A549 (cell line): ENCODE data around the gene TMEM132D. TPM values are rescaled to one million over a fixed set of nuclear protein-coding genes. Genes with fewer than 3 reads are reported as not detected.

Experiments used
- ATAC-seq, 2 experiments: fragments of 200-7000 bp in 1 of 2; fragments of >200 bp in 1 of 2; cut with Nextera tagmentation in 1 of 2; cut with Tn5 transposase in 1 of 2; 3 replicates each; pipeline versions ENCODE4 v1.8.0 to v1.9.1; 2018 to 2020; ENCODE audit warnings: mild to moderate bottlenecking in 1 of 2, moderate library complexity in 1 of 2
- CTCF ChIA-PET: fragments of 300-600 bp; sonication (Branson Sonifier 250); formaldehyde crosslinking; extraction: SDS; loops from one replicate; lab custom pipeline; 2021; ENCODE audit warnings: antibody characterized with exemption, inconsistent platforms; lab: Yijun Ruan, JAX
- POLR2A ChIA-PET: fragments of 350-600 bp; formaldehyde crosslinking; extraction: SDS; loops from one replicate; lab custom pipeline; 2021; ENCODE audit warnings: antibody characterized with exemption, inconsistent platforms; lab: Yijun Ruan, JAX
- DNase-seq, 2 experiments: peaks; one replicate each; pipeline versions ENCODE4 v3.0.0 to v3.0.0-alpha.2; 2011 to 2016; ENCODE audit warnings: low read depth in 1 of 2, low spot score in 1 of 2
- FAIRE-seq: peaks from 2 replicates; lab custom pipeline; 2011; peaks lifted over from hg19 to GRCh38; lab: Jason Lieb, UNC
- H3K27ac ChIP-seq, 2 experiments: fragments of >200 bp; sonication (Bioruptor Twin); formaldehyde crosslinking; 3 replicates each; pipeline ENCODE4 v1.5.1; 2016 to 2017
- H3K4me1 ChIP-seq: fragments of >200 bp; sonication (Bioruptor Twin); formaldehyde crosslinking; 3 replicates; pipeline ENCODE4 v1.6.1; 2016
- H3K4me2 ChIP-seq: fragments of >200 bp; sonication (Bioruptor Twin); formaldehyde crosslinking; 3 replicates; pipeline ENCODE4 v1.6.1; 2016
- H3K4me3 ChIP-seq: fragments of >200 bp; sonication (Bioruptor Twin); formaldehyde crosslinking; 3 replicates; pipeline ENCODE4 v1.5.1; 2016
- H3K9me3 ChIP-seq: fragments of >200 bp; sonication (Bioruptor Twin); formaldehyde crosslinking; 3 replicates; pipeline ENCODE4 v1.6.1; 2016
- ATOH8 ChIP-seq: fragments of 250-450 bp; sonication (Bioruptor Pico); IDR thresholded peaks from 2 replicates; pipeline ENCODE4 v1.5.0; 2020; ENCODE audit warnings: low read depth, mild to moderate bottlenecking, moderate library complexity
- BHLHE40 ChIP-seq: IDR thresholded peaks from 2 replicates; pipeline ENCODE4 v1.6.1; 2012; ENCODE audit warnings: low read depth, low read length, inconsistent platforms
- CBX2 ChIP-seq: fragments of 200-600 bp; sonication (generic); IDR thresholded peaks from 2 replicates; pipeline ENCODE4 v1.6.1; 2016; ENCODE audit warnings: low read depth, mild to moderate bottlenecking, borderline replicate concordance
- CHD4 ChIP-seq: fragments of 200-600 bp; sonication (generic); IDR thresholded peaks from 2 replicates; pipeline ENCODE4 v1.6.1; 2016; ENCODE audit warnings: antibody characterized with exemption, mild to moderate bottlenecking, borderline replicate concordance
- ELK1 ChIP-seq: fragments of 150-350 bp; IDR thresholded peaks from 2 replicates; pipeline ENCODE4 v1.6.1; 2014; ENCODE audit warnings: low read depth, mild to moderate bottlenecking, low read length
- ESRRA ChIP-seq: fragments of 150-350 bp; IDR thresholded peaks from 2 replicates; pipeline ENCODE4 v1.6.1; 2014; ENCODE audit warnings: mild to moderate bottlenecking, low read length, borderline replicate concordance
- FOSL2 ChIP-seq, 2 experiments: fragments of 450-650 bp in 1 of 2; fragments of >200 bp in 1 of 2; sonication (Bioruptor Twin) in 1 of 2; formaldehyde crosslinking; IDR thresholded peaks; 2 replicates each; pipeline versions ENCODE4 v1.5.0 to v1.6.1; 2016 to 2020; ENCODE audit warnings: mild to moderate bottlenecking in 1 of 2, moderate library complexity in 1 of 2
- HDAC2 ChIP-seq: fragments of 200-600 bp; sonication (generic); IDR thresholded peaks from 2 replicates; pipeline ENCODE4 v1.6.1; 2016
- HEYL ChIP-seq: fragments of 250-450 bp; sonication (Bioruptor Pico); IDR thresholded peaks from 2 replicates; pipeline ENCODE4 v1.8.0; 2021; ENCODE audit warnings: mild to moderate bottlenecking, moderate library complexity
- HMGXB4 ChIP-seq: fragments of 250-450 bp; sonication (Bioruptor Pico); IDR thresholded peaks from 2 replicates; pipeline ENCODE4 v1.5.0; 2021; ENCODE audit warnings: mild to moderate bottlenecking, moderate library complexity, borderline replicate concordance
- HOXB13 ChIP-seq: fragments of 250-450 bp; sonication (Bioruptor Pico); IDR thresholded peaks from 2 replicates; pipeline ENCODE4 v1.5.0; 2020; ENCODE audit warnings: low read depth, mild to moderate bottlenecking, moderate library complexity
- JUN ChIP-seq, 2 experiments: fragments of >200 bp; sonication (Bioruptor Twin); formaldehyde crosslinking; IDR thresholded peaks; 2 replicates in 1 of 2; 3 replicates in 1 of 2; pipeline ENCODE4 v1.6.1; 2016 to 2017
- MAFK ChIP-seq: fragments of 450-650 bp; IDR thresholded peaks from 2 replicates; pipeline ENCODE4 v1.6.1; 2014; ENCODE audit not compliant: partially characterized antibody
- MYC ChIP-seq: IDR thresholded peaks from 2 replicates; pipeline ENCODE4 v1.6.1; 2012; ENCODE audit warnings: mild to moderate bottlenecking, inconsistent platforms, low read length, improper control_type of control experiment, borderline replicate concordance
- NPAS2 ChIP-seq: fragments of 250-450 bp; sonication (Bioruptor Pico); IDR thresholded peaks from 2 replicates; pipeline ENCODE4 v1.8.0; 2022; ENCODE audit warnings: mild to moderate bottlenecking, moderate library complexity, borderline replicate concordance
- NR3C1 ChIP-seq: fragments of >200 bp; sonication (Bioruptor Twin); formaldehyde crosslinking; IDR thresholded peaks from 3 replicates; pipeline ENCODE4 v1.6.1; 2017
- POLR2AphosphoS2 ChIP-seq: conservative IDR thresholded peaks from 2 replicates; pipeline ENCODE4 v1.6.1; 2012; ENCODE audit warnings: low read length, improper control_type of control experiment, inconsistent platforms
- RARB ChIP-seq: fragments of 250-450 bp; sonication (Bioruptor Pico); IDR thresholded peaks from 2 replicates; pipeline ENCODE4 v1.8.0; 2021; ENCODE audit warnings: mild to moderate bottlenecking, moderate library complexity
- RCOR1 ChIP-seq: fragments of 150-350 bp; IDR thresholded peaks from 2 replicates; pipeline ENCODE4 v1.6.1; 2014; ENCODE audit warnings: antibody characterized with exemption, low read length, low read depth
- TFCP2L1 ChIP-seq: fragments of 250-450 bp; sonication (Bioruptor Pico); IDR thresholded peaks from 2 replicates; pipeline ENCODE4 v1.5.0; 2021; ENCODE audit warnings: mild to moderate bottlenecking
- ZNF302 ChIP-seq: fragments of 250-450 bp; sonication (Bioruptor Pico); IDR thresholded peaks from 2 replicates; pipeline ENCODE4 v1.9.0; 2021; ENCODE audit warnings: inconsistent platforms, mild to moderate bottlenecking, moderate library complexity
- WGBS: methylation state at CpG from one replicate; pipeline ENCODE4 v1.1.6; 2017; ENCODE audit errors: missing lambda C conversion rate; 5-methylcytosine and 5-hydroxymethylcytosine counted together
- polyA plus RNA-seq, 4 experiments: library from polyadenylated mRNA; depleted of rRNA in 3 of 4; stranded (reverse); fragments of >200 nt; fragmentation: RNase III in 1 of 4; extraction: RNeasy Plus Mini Kit Qiagen cat#74134 plus additional on column Dnase treatment in 1 of 4; gene quantifications; 2 replicates in 3 of 4; 3 replicates in 1 of 4; pipeline ENCODE4 v1.2.3, GENCODE V29; 2011 to 2017
- TF ChIP-seq, protein P1 (sequence below): fragments of >200 bp; sonication (Bioruptor Twin); formaldehyde crosslinking; IDR thresholded peaks from 3 replicates; pipeline ENCODE4 v1.5.1; 2016
- TF ChIP-seq, protein P2 (sequence below): fragments of >200 bp; sonication (Bioruptor Twin); formaldehyde crosslinking; IDR thresholded peaks from 3 replicates; pipeline ENCODE4 v1.6.1; 2016

The TMEM132D gene
- polyA plus RNA-seq, 2 of the 4 experiments (the other 2 are of a cell fraction) = not detected

GRCh38 chr12:129258781-129259318 is 645.0 kb downstream of the TMEM132D start:
- ATAC-seq (no peak), FAIRE-seq (no peak), DNase-seq (no peak)
- TF ChIP-seq MYC = no peak
- no peak for TF ChIP-seq ATOH8 (CRISPR knock-in tag)
- TF ChIP-seq CHD4 = no peak
- no peak for TF ChIP-seq ESRRA
- TF ChIP-seq, protein P1, sequence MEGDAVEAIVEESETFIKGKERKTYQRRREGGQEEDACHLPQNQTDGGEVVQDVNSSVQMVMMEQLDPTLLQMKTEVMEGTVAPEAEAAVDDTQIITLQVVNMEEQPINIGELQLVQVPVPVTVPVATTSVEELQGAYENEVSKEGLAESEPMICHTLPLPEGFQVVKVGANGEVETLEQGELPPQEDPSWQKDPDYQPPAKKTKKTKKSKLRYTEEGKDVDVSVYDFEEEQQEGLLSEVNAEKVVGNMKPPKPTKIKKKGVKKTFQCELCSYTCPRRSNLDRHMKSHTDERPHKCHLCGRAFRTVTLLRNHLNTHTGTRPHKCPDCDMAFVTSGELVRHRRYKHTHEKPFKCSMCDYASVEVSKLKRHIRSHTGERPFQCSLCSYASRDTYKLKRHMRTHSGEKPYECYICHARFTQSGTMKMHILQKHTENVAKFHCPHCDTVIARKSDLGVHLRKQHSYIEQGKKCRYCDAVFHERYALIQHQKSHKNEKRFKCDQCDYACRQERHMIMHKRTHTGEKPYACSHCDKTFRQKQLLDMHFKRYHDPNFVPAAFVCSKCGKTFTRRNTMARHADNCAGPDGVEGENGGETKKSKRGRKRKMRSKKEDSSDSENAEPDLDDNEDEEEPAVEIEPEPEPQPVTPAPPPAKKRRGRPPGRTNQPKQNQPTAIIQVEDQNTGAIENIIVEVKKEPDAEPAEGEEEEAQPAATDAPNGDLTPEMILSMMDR = no peak
- no peak for TF ChIP-seq CBX2
- TF ChIP-seq RCOR1 = no peak
- TF ChIP-seq, protein P2, sequence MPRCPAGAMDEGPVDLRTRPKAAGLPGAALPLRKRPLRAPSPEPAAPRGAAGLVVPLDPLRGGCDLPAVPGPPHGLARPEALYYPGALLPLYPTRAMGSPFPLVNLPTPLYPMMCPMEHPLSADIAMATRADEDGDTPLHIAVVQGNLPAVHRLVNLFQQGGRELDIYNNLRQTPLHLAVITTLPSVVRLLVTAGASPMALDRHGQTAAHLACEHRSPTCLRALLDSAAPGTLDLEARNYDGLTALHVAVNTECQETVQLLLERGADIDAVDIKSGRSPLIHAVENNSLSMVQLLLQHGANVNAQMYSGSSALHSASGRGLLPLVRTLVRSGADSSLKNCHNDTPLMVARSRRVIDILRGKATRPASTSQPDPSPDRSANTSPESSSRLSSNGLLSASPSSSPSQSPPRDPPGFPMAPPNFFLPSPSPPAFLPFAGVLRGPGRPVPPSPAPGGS = no peak
- no peak for TF ChIP-seq FOSL2 (IDR thresholded peaks at IDR 0.05)
- no peak for TF ChIP-seq FOSL2 (CRISPR knock-in tag; IDR thresholded peaks at IDR 0.05)
- no peak for TF ChIP-seq BHLHE40
- WGBS = 5% methylated on average over 5 of the region's 5 CpGs
- Histone ChIP-seq H3K9me3 (0 out of 3 replicates have a peak, but pooled peaks cover 3% of the 10 kb centered on the region), H3K4me2 (no peak overlapping the region), H3K4me3 (no peak overlapping the region), H3K27ac (no peak overlapping the region), H3K4me1 (no peaks in the 10 kb centered on the region)
- ChIA-PET POLR2A (no interaction called here), CTCF (no interaction called here)

- FAIRE-seq (no peak), ATAC-seq (no peak), DNase-seq (no peak)
- TF ChIP-seq TFCP2L1 (CRISPR knock-in tag) (no peak), CBX2 (no peak), ZNF302 (no peak), HDAC2 (no peak), ELK1 (no peak), FOSL2 (IDR thresholded peaks at IDR 0.05) (no peak), FOSL2 (CRISPR knock-in tag; IDR thresholded peaks at IDR 0.05) (no peak), HEYL (no peak), MAFK (no peak), NR3C1 (no peak), NPAS2 (CRISPR knock-in tag) (no peak), JUN (IDR thresholded peaks at IDR 0.05) (no peak), HOXB13 (CRISPR knock-in tag) (no peak), RARB (no peak), POLR2AphosphoS2 (no peak), RCOR1 (no peak), HMGXB4 (CRISPR knock-in tag) (no peak)
- no peaks in the 10 kb centered on the region for H3K9me3 ChIP-seq
- ChIA-PET POLR2A (no interaction called here), CTCF (interaction anchor here (0.6 kb wide), 1 partner anchor 16 kb away, joined by 3 read pairs; no protein-coding TSS in a partner anchor)
- 4% methylated on average over 3 of the region's 3 CpGs for WGBS
- H3K4me1 ChIP-seq = no peaks in the 10 kb centered on the region
- H3K4me2 ChIP-seq = no peak overlapping the region
- no peak overlapping the region for H3K4me3 ChIP-seq
- H3K27ac ChIP-seq = no peak overlapping the region
Measured at GRCh38 chr12:129257524-129257923, 646.3 kb downstream of the TMEM132D start.
